IPS-15b (cell line): ENCODE results near the gene CCT6A.
A peak's percentile ranks its signal among the peaks of the same experiment; 100 is the strongest.
"Not testable (repeated sequence)": the region's sequence is repeated elsewhere in the genome, so short reads cannot be mapped to it uniquely, and the experiment has no call there.

Source experiments
- H3K27me3 ChIP-seq: one replicate; pipeline ENCODE4 v1.6.1; 2013; ENCODE audit warnings: low read length; ENCODE audit not compliant: control insufficient read depth, insufficient read depth
- H3K36me3 ChIP-seq: one replicate; pipeline ENCODE4 v1.6.1; 2013; ENCODE audit warnings: low read length; ENCODE audit not compliant: control insufficient read depth, insufficient read depth
- H3K4me1 ChIP-seq: one replicate; pipeline ENCODE4 v1.6.1; 2013; ENCODE audit warnings: mild to moderate bottlenecking, low read length; ENCODE audit not compliant: control insufficient read depth, insufficient read depth
- H3K4me3 ChIP-seq: one replicate; pipeline ENCODE4 v1.5.1; 2013; ENCODE audit warnings: low read depth, low read length
- H3K9ac ChIP-seq: one replicate; pipeline ENCODE4 v1.6.1; 2013; ENCODE audit warnings: low read depth, mild to moderate bottlenecking, low read length
- H3K9me3 ChIP-seq: one replicate; pipeline ENCODE4 v1.6.1; 2013; ENCODE audit warnings: mild to moderate bottlenecking, low read length; ENCODE audit not compliant: control insufficient read depth, insufficient read depth

The CCT6A gene

DNA sequence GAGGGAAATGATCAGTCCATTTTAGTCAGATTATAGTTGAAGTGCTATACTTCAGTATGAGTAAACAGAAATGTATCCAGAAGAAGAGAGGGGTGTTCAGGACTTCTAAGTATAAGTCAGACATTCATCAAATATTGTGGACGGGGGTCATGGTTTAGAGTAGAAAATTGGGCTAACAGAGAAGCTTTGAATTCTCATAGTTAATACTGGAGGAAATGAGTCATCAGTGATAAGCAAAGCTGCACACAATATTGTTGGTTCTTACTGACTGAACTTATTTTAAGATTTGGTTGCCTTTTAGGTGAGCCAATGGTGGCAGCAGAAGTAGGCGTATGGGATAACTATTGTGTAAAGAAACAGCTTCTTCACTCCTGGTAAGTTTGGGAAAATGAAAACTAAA lies 10.8 kb downstream of the CCT6A start:
- Histone ChIP-seq H3K36me3 (peaks cover 23% of the 10 kb centered on the region), H3K4me1 (peaks cover 3% of the 10 kb centered on the region), H3K4me3 (no peak overlapping the region), H3K9ac (no peak overlapping the region), H3K27me3 (no peaks in the 10 kb centered on the region), H3K9me3 (no peaks in the 10 kb centered on the region)

DNA sequence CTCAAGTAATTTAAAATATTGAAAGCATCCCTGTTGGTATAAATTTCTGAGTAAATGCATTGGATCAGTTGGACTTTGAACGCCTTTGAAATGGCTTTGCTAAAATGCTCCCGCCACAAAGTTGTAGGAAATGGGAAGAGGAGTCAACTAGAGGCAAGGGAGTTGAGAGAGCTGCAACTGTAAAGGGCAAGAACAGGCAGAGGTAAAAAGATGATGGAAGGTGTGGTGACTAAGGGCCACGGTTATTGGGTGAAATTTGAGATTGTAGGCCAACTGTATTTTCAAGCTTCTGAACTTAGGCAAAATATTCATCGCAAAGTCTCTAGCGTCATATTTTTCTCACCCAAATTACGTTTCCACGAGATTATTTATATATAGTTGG lies 11.9 kb downstream of the CCT6A start:
- peaks cover 3% of the 10 kb centered on the region for H3K4me1 ChIP-seq
- H3K4me3 ChIP-seq = peak overlapping the region; percentile 27
- peaks cover 23% of the 10 kb centered on the region for H3K36me3 ChIP-seq
- no peaks in the 10 kb centered on the region for H3K9me3 ChIP-seq
- no peaks in the 10 kb centered on the region for H3K27me3 ChIP-seq
- peak overlapping the region; percentile 32 for H3K9ac ChIP-seq

DNA sequence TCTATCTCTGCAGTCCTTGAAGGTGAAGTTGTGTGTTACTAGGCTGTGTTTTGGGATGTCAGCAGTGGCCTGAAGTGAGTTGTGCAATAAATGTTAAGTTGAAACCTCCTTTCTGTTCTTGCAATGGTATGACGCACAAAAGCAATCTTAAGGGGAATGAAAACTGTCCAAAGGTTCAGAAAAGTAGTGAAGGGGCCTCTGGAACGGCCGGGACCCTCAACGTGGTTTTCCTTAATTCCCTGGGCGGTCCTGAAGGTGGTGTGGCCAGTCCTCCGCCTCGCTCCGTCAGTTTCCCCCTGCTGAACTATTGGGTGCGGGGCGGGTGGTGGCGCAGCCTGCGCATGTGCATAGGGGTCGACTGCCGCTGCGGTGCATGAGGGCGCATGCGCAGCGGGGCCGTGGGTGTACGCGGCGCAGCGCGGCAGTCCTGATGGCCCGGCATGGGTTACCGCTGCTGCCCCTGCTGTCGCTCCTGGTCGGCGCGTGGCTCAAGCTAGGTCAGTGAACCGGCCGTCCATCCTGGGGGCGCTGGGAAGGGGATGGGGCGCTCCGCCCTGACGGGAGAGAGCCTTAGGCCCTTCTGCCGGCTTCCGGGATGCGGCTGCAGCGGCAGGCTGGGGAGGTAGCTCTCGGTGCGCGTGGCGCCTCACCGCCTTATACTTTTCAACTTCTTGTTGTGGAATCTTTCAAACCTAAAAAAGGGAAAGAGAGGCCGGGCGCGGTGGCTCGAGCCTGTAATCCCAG lies 12.5 kb downstream of the CCT6A start, which contains the start of gene SUMF2:
SUMF2 (plus strand) TSS at position 405 of the 744 bp plus-strand sequence; CDS start at position 431, 26 bp downstream.
- Histone ChIP-seq H3K4me3 (peak within 1 kb of the TSS; percentile 81), H3K9ac (peak within 1 kb of the TSS; percentile 97), H3K27me3 (no peaks in the 10 kb centered on the region), H3K4me1 (peaks cover 3% of the 10 kb centered on the region), H3K36me3 (peaks cover 22% of the 10 kb centered on the region), H3K9me3 (no peaks in the 10 kb centered on the region)

DNA sequence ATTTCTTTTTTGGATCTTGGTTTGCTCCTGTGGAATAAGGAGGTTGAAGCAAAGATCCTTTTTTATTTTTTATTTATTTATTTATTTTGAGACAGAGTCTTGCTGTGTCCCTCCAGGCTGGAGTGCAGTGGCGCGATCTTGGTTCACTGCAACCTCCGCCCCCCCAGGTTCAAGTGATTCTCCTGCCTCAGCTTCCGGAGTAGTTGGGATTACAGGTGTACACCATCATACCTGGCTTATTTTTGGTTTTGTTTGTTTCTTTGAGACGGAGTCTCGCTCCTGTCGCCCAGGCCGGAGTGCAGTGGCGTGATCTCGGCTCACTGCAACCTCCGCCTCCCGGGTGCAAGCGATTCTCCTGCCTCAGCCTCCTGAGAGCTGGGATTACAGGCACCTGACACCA lies 14.8 kb downstream of the CCT6A start:
- not testable (repeated sequence) for H3K36me3 ChIP-seq, H3K9me3 ChIP-seq, H3K27me3 ChIP-seq, H3K9ac ChIP-seq, H3K4me1 ChIP-seq, H3K4me3 ChIP-seq

- no peaks in the 10 kb centered on the region for H3K9me3 ChIP-seq
- H3K36me3 ChIP-seq = peaks cover 24% of the 10 kb centered on the region
- no peak overlapping the region for H3K4me3 ChIP-seq
- H3K9ac ChIP-seq = no peak overlapping the region
- no peaks in the 10 kb centered on the region for H3K4me1 ChIP-seq
- H3K27me3 ChIP-seq = no peaks in the 10 kb centered on the region
Observed at GRCh38 chr7:56074371-56074791, 22.8 kb downstream of the CCT6A start.

DNA sequence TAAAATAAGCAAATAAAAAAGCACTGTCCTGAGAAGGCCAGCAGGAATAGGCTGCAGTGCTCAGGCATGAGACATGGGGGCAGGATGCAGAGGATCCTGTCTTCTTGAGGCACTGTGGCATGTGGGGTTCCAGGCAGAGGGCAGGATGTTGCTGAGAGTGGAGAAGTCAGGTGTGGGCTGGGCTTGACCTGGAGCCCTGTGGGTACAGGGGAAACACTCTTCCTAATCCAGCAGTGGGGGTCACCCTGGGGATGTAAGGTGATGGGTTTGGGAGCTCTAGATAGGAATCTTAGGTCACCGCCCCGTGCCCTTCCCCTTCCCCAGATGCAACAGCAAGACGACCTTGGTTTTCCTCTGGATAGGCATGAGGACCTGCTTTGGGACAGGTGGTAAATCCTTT lies 26.1 kb downstream of the CCT6A start:
- peaks cover 21% of the 10 kb centered on the region for H3K36me3 ChIP-seq
- H3K9ac ChIP-seq = no peak overlapping the region

GRCh38 chr7:56078196-56078595 lies 26.6 kb downstream of the CCT6A start:
- H3K36me3 ChIP-seq = peaks cover 16% of the 10 kb centered on the region
- no peak overlapping the region for H3K9ac ChIP-seq
- no peaks in the 10 kb centered on the region for H3K27me3 ChIP-seq
- no peak overlapping the region for H3K4me3 ChIP-seq
- H3K4me1 ChIP-seq = no peaks in the 10 kb centered on the region
- no peaks in the 10 kb centered on the region for H3K9me3 ChIP-seq

More for the DNA sequence above, 26.1 kb downstream of the CCT6A start:
- Histone ChIP-seq H3K27me3 (no peaks in the 10 kb centered on the region), H3K4me3 (no peak overlapping the region), H3K9me3 (no peaks in the 10 kb centered on the region), H3K4me1 (no peaks in the 10 kb centered on the region)

DNA sequence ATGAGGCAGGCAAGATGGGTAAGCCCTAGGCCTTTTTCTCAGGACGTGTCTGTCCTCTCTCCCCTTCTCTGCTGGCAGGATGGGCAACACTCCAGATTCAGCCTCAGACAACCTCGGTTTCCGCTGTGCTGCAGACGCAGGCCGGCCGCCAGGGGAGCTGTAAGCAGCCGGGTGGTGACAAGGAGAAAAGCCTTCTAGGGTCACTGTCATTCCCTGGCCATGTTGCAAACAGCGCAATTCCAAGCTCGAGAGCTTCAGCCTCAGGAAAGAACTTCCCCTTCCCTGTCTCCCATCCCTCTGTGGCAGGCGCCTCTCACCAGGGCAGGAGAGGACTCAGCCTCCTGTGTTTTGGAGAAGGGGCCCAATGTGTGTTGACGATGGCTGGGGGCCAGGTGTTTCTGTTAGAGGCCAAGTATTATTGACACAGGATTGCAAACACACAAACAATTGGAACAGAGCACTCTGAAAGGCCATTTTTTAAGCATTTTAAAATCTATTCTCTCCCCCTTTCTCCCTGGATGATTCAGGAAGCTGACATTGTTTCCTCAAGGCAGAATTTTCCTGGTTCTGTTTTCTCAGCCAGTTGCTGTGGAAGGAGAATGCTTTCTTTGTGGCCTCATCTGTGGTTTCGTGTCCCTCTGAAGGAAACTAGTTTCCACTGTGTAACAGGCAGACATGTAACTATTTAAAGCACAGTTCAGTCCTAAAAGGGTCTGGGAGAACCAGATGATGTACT lies 28.1 kb downstream of the CCT6A start:
- no peak overlapping the region for H3K9ac ChIP-seq

GRCh38 chr7:56080726-56081435 lies 29.3 kb downstream of the CCT6A start:
- not testable (repeated sequence) for H3K4me3 ChIP-seq, H3K9ac ChIP-seq, H3K9me3 ChIP-seq, H3K4me1 ChIP-seq, H3K27me3 ChIP-seq
- peaks cover 16% of the 10 kb centered on the region for H3K36me3 ChIP-seq

More for the DNA sequence above, 28.1 kb downstream of the CCT6A start:
- Histone ChIP-seq H3K9me3 (no peaks in the 10 kb centered on the region), H3K27me3 (no peaks in the 10 kb centered on the region), H3K4me3 (no peak overlapping the region), H3K4me1 (no peaks in the 10 kb centered on the region), H3K36me3 (peaks cover 16% of the 10 kb centered on the region)

- no peaks in the 10 kb centered on the region for H3K9me3 ChIP-seq
- no peaks in the 10 kb centered on the region for H3K27me3 ChIP-seq
- H3K4me3 ChIP-seq = no peak overlapping the region
- H3K36me3 ChIP-seq = peaks cover 16% of the 10 kb centered on the region
- no peak overlapping the region for H3K9ac ChIP-seq
- H3K4me1 ChIP-seq = no peaks in the 10 kb centered on the region
Observed at GRCh38 chr7:56081626-56082340, 30.2 kb downstream of the CCT6A start.

DNA sequence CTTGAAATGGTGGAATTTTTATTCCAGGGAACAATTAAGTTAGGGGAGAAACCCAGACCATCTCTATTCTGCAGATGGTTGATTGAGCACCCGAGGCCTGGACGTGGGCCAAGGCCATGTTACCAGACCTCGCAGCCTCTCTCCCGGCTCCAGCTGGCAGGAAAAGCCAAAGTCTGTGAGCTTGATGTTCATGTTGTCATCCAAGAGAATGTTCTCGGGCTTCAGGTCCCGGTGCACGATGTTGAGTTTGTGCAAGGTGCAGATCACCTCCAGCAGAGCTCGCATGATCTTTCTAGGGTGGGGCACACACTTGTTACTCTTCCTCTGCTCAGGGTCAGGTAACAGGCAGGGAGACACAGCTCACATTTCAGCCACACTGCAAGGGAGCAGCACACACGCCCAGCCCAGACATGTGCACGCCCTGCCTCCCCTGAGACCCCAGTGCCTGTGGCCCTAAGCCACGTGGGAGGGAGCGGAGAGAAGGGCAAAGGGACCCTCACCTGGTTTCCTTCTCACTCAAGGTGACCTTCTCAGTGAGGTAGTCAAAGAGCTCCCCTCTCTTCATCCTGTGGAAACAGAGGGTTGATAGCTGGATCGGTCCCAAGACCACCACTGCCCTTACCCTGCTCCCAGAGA lies 31.7 kb downstream of the CCT6A start:
- peaks cover 12% of the 10 kb centered on the region for H3K36me3 ChIP-seq
- H3K9ac ChIP-seq = no peak overlapping the region
- no peaks in the 10 kb centered on the region for H3K27me3 ChIP-seq
- H3K4me3 ChIP-seq = no peak overlapping the region
- H3K4me1 ChIP-seq = no peaks in the 10 kb centered on the region
- H3K9me3 ChIP-seq = no peaks in the 10 kb centered on the region
